Measurements from ENCODE around the gene CYB5R4.

- TF ChIP-seq EGR1 (IDR thresholded peaks at IDR 0.05; ENCODE audit: borderline replicate concordance in 1 of 2, low read depth in 2 of 2, low read length in 2 of 2) (no peak), CTCF (IDR thresholded peaks at IDR 0.05 in 2 of 3, conservative IDR thresholded peaks at IDR 0.05 in 1 of 3; ENCODE audit: control insufficient read depth in 2 of 3, extremely low read depth in 1 of 3, insufficient read depth in 1 of 3, low read depth in 3 of 3, low read length in 3 of 3) (no peak), SIX5 (IDR thresholded peaks at IDR 0.05; ENCODE audit: low read depth, low read length, severe bottlenecking) (no peak), POLR2AphosphoS5 (IDR thresholded peaks at IDR 0.05; ENCODE audit: low read length) (no peak)
Observed at GRCh38 chr6:83824831-83825230, 34.7 kb upstream of the CYB5R4 start.

All from GM12878 (cell line).